ENCODE results near the gene CTBP1.

DNA sequence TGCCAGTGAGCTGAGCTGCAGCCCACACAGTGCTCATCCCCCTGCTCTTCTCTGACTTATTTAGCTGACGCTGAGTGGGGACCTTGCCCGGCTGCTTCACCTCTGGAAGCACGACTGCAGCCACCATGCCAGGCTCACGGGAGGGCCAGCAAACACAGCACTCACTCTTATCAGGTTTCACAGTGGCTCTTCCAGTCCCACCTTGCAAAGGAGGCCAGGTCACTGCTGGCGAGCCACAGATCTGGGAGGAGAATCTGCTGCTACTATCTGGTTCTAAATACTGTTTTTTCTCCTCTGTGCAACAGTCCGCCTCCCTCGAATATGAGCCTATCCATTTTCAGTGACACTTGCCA, 69.9 kb downstream of the CTBP1 start:
- no peak for TF ChIP-seq POLR2A (IDR thresholded peaks at IDR 0.05)
- TF ChIP-seq, protein P1, sequence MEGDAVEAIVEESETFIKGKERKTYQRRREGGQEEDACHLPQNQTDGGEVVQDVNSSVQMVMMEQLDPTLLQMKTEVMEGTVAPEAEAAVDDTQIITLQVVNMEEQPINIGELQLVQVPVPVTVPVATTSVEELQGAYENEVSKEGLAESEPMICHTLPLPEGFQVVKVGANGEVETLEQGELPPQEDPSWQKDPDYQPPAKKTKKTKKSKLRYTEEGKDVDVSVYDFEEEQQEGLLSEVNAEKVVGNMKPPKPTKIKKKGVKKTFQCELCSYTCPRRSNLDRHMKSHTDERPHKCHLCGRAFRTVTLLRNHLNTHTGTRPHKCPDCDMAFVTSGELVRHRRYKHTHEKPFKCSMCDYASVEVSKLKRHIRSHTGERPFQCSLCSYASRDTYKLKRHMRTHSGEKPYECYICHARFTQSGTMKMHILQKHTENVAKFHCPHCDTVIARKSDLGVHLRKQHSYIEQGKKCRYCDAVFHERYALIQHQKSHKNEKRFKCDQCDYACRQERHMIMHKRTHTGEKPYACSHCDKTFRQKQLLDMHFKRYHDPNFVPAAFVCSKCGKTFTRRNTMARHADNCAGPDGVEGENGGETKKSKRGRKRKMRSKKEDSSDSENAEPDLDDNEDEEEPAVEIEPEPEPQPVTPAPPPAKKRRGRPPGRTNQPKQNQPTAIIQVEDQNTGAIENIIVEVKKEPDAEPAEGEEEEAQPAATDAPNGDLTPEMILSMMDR (IDR thresholded peaks at IDR 0.05) = no peak
